ENCODE results near the gene HOXD4.

GRCh38 chr2:176202491-176202890, 51.1 kb downstream of the HOXD4 start:
- TF ChIP-seq CTCF (IDR thresholded peaks at IDR 0.05) (no peak), POLR2A (IDR thresholded peaks at IDR 0.05) (no peak), POLR2AphosphoS5 (IDR thresholded peaks at IDR 0.05) (no peak), EP300 (IDR thresholded peaks at IDR 0.05) (no peak)

All from gastroesophageal sphincter (tissue), 3 donors.